ENCODE measurements around the gene C11orf68. TPM values are rescaled to one million over a fixed set of nuclear protein-coding genes. Genes with fewer than 3 reads are reported as not detected.
"Not testable (repeated sequence)": the region's sequence is repeated elsewhere in the genome, so short reads cannot be mapped to it uniquely, and the experiment has no call there.

The C11orf68 gene
- total RNA-seq, 1 experiment from 2014 or later = 48.0 TPM

GRCh38 chr11:65892661-65893317 lies 26.1 kb downstream of the C11orf68 start:
- TF ChIP-seq, protein P1, sequence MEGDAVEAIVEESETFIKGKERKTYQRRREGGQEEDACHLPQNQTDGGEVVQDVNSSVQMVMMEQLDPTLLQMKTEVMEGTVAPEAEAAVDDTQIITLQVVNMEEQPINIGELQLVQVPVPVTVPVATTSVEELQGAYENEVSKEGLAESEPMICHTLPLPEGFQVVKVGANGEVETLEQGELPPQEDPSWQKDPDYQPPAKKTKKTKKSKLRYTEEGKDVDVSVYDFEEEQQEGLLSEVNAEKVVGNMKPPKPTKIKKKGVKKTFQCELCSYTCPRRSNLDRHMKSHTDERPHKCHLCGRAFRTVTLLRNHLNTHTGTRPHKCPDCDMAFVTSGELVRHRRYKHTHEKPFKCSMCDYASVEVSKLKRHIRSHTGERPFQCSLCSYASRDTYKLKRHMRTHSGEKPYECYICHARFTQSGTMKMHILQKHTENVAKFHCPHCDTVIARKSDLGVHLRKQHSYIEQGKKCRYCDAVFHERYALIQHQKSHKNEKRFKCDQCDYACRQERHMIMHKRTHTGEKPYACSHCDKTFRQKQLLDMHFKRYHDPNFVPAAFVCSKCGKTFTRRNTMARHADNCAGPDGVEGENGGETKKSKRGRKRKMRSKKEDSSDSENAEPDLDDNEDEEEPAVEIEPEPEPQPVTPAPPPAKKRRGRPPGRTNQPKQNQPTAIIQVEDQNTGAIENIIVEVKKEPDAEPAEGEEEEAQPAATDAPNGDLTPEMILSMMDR (IDR thresholded peaks at IDR 0.05; ENCODE audit: unreplicated experiment) = no peak
- Mint-ChIP-seq H3K9me3 (ENCODE audit: unreplicated experiment) (no peaks in the 10 kb centered on the region), H3K27me3 (ENCODE audit: insufficient read depth, unreplicated experiment) (no peaks in the 10 kb centered on the region), H3K4me1 (ENCODE audit: insufficient read depth, unreplicated experiment) (peaks cover 54% of the 10 kb centered on the region), H3K27ac (ENCODE audit: low read depth, unreplicated experiment) (peak overlapping the region; percentile 71), H3K4me3 (ENCODE audit: unreplicated experiment) (peak overlapping the region; percentile 90), H3K36me3 (ENCODE audit: insufficient read depth, unreplicated experiment) (peaks cover 75% of the 10 kb centered on the region)
- no peak for DNase-seq (ENCODE audit: unreplicated experiment)
- CTCF ChIA-PET = interaction anchor here (0.6 to 1.6 kb wide), 5 partner anchors 9 to 96 kb away, joined by 3 to 5 read pairs (median 4); no protein-coding TSS in a partner anchor
- intact Hi-C loops (cut with micrococcal nuclease) = no loop called here
- BruUV-seq (replicated peaks) = no TSS peak
- POLR2A ChIA-PET = interaction anchor here (1.1 to 9.9 kb wide), 6 partner anchors 6 to 188 kb away, joined by 3 to 222 read pairs (median 56); partner anchors contain the start of genes CFL1, FOSL1 and MUS81

GRCh38 chr11:65892137-65892540 lies 26.7 kb downstream of the C11orf68 start:
- POLR2A ChIA-PET = interaction anchor here (1.1 to 9.9 kb wide), 8 partner anchors 7 to 188 kb away, joined by 3 to 222 read pairs (median 31); partner anchors contain the start of genes C11orf68, CFL1, FOSL1 and MUS81
- peaks cover 47% of the 10 kb centered on the region for H3K4me1 Mint-ChIP-seq (ENCODE audit: insufficient read depth, unreplicated experiment)
- BruUV-seq (replicated peaks) = not testable (repeated sequence)

GRCh38 chr11:65891219-65892136 lies 27.4 kb downstream of the C11orf68 start:
- TF ChIP-seq, protein P1 (IDR thresholded peaks at IDR 0.05; ENCODE audit: unreplicated experiment) = no peak
- no peaks in the 10 kb centered on the region for H3K9me3 Mint-ChIP-seq (ENCODE audit: unreplicated experiment)
- DNase-seq (ENCODE audit: unreplicated experiment) = peak; percentile 41
- ChIA-PET CTCF (interaction anchor here (0.6 to 9.0 kb wide), 9 partner anchors 9 to 124 kb away, joined by 3 to 203 read pairs (median 5); partner anchors contain the start of gene FOSL1), POLR2A (interaction anchor here (0.6 to 9.9 kb wide), 31 partner anchors 8 to 877 kb away, joined by 3 to 222 read pairs (median 5); partner anchors contain the start of genes BANF1, C11orf68, CFL1 and EIF1AD)
- peak overlapping the region; percentile 90 for H3K4me3 Mint-ChIP-seq (ENCODE audit: unreplicated experiment)
- peaks cover 72% of the 10 kb centered on the region for H3K36me3 Mint-ChIP-seq (ENCODE audit: insufficient read depth, unreplicated experiment)
- peaks cover 41% of the 10 kb centered on the region for H3K4me1 Mint-ChIP-seq (ENCODE audit: insufficient read depth, unreplicated experiment)
- TSS peak; percentile 68 for BruUV-seq (replicated peaks)
- intact Hi-C loops (cut with micrococcal nuclease) = loop anchor here (1.0 kb wide), 1 partner anchor 20 kb away; no protein-coding TSS in a partner anchor
- peak overlapping the region; percentile 90 for H3K27ac Mint-ChIP-seq (ENCODE audit: low read depth, unreplicated experiment)
- no peaks in the 10 kb centered on the region for H3K27me3 Mint-ChIP-seq (ENCODE audit: insufficient read depth, unreplicated experiment)

More at GRCh38 chr11:65892137-65892540, 26.7 kb downstream of the C11orf68 start:
- intact Hi-C loops (cut with micrococcal nuclease); DNase-seq (ENCODE audit: unreplicated experiment); H3K27me3 Mint-ChIP-seq (ENCODE audit: insufficient read depth, unreplicated experiment); H3K9me3 Mint-ChIP-seq (ENCODE audit: unreplicated experiment): not testable (repeated sequence)
- Mint-ChIP-seq H3K27ac (ENCODE audit: low read depth, unreplicated experiment) (peak overlapping the region; percentile 71), H3K4me3 (ENCODE audit: unreplicated experiment) (peak overlapping the region; percentile 90), H3K36me3 (ENCODE audit: insufficient read depth, unreplicated experiment) (peaks cover 72% of the 10 kb centered on the region)
- CTCF ChIA-PET = interaction anchor here (0.6 to 5.2 kb wide), 5 partner anchors 8 to 125 kb away, joined by 3 to 27 read pairs (median 3); no protein-coding TSS in a partner anchor
